Lower leg skin (tissue), 3 donors: ENCODE measurements around the gene CTRB1.

ENCODE experiments used
- CTCF ChIP-seq, 3 donors: fragments of 450-650 bp; IDR thresholded peaks; one replicate each; pipeline ENCODE4 v1.5.1; 2016; ENCODE audit warnings: antibody characterized with exemption in 3 of 3, mild to moderate bottlenecking in 3 of 3, moderate library complexity in 2 of 3
- POLR2A ChIP-seq, 2 donors: fragments of 450-650 bp; IDR thresholded peaks; one replicate each; pipeline ENCODE4 v1.6.1; 2016 to 2017; ENCODE audit warnings: antibody characterized with exemption in 2 of 2, mild to moderate bottlenecking in 1 of 2, moderate library complexity in 1 of 2

GRCh38 chr16:75248536-75249380, 30.0 kb downstream of the CTRB1 start:
- no peak for TF ChIP-seq POLR2A (IDR thresholded peaks at IDR 0.05)
- TF ChIP-seq CTCF (IDR thresholded peaks at IDR 0.05) = no peak
